Measurements from ENCODE around the gene FAM3C. TPM values are rescaled to one million over a fixed set of nuclear protein-coding genes. Genes with fewer than 3 reads are reported as not detected.

The FAM3C gene
- total RNA-seq, result 90.5 and 99.3 TPM in 2 replicates

GRCh38 chr7:121395961-121396757 is at the start of gene FAM3C:
Gene FAM3C (minus strand): TSS chr7:121396308. CDS start chr7:121382969, 13,339 bp downstream.

GRCh38 chr7:121328508-121329190 is 67.5 kb downstream of the FAM3C start, which contains the start of gene WNT16:
Gene WNT16 (plus strand): TSS chr7:121329000. CDS start chr7:121329293, 293 bp downstream.

Other genes with a start within 250 kb of the FAM3C start
- not detected in 2 replicates for gene WNT16, start 67.3 kb downstream of the FAM3C start, total RNA-seq